ENCODE results near the gene SLC26A9.
"Not testable (repeated sequence)": the region's sequence is repeated elsewhere in the genome, so short reads cannot be mapped to it uniquely, and the experiment has no call there.

The SLC26A9 gene

DNA sequence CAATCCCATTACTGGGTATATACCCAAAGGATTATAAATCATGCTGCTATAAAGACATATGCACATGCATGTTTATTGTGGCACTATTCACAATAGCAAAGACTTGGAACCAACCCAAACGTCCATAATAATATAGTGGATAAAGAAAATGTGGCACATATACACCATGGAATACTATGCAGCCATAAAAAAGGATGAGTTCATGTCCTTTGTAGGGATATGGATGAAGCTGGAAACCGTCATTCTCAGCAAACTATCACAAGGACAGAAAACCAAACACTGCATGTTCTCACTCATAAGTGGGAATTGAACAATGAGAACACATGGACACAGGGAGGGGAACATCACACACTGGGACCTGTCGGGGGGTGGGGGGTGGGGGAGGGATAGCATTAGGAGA, 38.2 kb downstream of the SLC26A9 start:
- not testable (repeated sequence) for DNase-seq (ENCODE audit: extremely low read depth in 1 of 2, low read depth in 1 of 2)

DNA sequence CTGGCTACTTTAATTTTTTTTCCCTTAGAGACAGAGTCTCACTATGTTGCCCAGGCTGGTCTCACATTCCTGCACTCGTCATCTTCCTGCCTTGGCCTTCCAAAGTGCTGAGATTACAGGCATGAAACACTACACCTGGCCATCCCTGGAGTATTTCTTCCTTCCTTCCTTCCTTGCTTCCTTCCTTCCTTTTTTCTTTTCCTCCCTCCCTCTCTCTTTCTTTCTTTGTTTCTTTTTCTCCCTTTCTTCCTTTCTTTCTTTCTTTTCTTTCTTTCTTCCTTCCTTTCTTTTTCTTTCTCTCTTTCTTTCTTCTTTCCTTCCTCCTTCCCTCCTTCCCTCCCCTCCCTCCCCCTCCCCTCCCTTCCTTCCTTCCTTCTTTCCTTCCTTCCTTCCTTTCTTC, 46.9 kb downstream of the SLC26A9 start:
- DNase-seq (ENCODE audit: extremely low read depth in 1 of 2, low read depth in 1 of 2): no peak

- DNase-seq (ENCODE audit: extremely low read depth in 1 of 2, low read depth in 1 of 2): not testable (repeated sequence)
Observed at GRCh38 chr1:205894119-205894518, 49.1 kb downstream of the SLC26A9 start.

GRCh38 chr1:205892175-205892574, 51.1 kb downstream of the SLC26A9 start:
- not testable (repeated sequence) for DNase-seq (ENCODE audit: extremely low read depth in 1 of 2, low read depth in 1 of 2)

- DNase-seq (ENCODE audit: extremely low read depth in 1 of 2, low read depth in 1 of 2): not testable (repeated sequence)
Observed at GRCh38 chr1:205891481-205891880, 51.8 kb downstream of the SLC26A9 start.

DNA sequence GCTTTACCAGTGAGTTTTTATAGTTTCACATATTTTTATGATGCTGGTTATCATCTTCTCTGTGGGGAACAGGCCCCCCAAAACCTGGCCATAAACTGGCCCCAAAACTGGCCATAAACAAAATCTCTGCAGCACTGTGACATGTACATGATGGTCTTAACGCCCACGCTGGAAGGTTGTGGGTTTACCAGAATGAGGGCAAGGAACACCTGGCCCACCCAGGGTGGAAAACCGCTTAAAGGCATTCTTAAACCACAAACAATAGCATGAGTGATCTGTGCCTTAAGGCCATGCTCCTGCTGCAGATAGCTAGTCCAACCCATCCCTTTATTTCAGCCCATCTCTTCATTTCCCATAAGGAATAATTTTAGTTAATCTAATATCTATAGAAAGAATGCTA, 52.6 kb downstream of the SLC26A9 start:
- DNase-seq (ENCODE audit: extremely low read depth in 1 of 2, low read depth in 1 of 2): not testable (repeated sequence)

GRCh38 chr1:205889706-205890105, 53.5 kb downstream of the SLC26A9 start:
- not testable (repeated sequence) for DNase-seq (ENCODE audit: extremely low read depth in 1 of 2, low read depth in 1 of 2)

DNA sequence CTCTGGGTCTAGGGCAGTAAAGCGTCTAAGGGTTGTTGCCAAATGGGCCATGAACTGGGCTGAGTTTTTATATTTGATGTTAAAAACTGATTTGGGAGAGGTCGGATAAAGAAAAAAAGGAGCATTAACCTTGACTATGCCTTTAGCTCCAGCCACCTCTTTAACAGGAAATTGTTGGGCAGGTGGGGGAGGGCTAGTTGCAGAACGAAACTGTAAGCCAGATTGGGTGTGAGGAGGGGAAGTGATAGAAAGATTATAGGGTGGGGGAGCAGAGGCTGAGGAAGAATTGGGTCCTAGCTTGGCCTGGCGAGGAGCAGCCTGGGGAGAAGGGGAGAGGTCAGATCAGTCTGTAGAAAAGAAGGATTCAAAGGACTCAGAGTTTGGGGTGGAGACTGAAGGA, 54.2 kb downstream of the SLC26A9 start:
- not testable (repeated sequence) for DNase-seq (ENCODE audit: extremely low read depth in 1 of 2, low read depth in 1 of 2)

- DNase-seq (ENCODE audit: extremely low read depth in 1 of 2, low read depth in 1 of 2): no peak
Observed at GRCh38 chr1:205883792-205884191, 59.5 kb downstream of the SLC26A9 start.

DNA sequence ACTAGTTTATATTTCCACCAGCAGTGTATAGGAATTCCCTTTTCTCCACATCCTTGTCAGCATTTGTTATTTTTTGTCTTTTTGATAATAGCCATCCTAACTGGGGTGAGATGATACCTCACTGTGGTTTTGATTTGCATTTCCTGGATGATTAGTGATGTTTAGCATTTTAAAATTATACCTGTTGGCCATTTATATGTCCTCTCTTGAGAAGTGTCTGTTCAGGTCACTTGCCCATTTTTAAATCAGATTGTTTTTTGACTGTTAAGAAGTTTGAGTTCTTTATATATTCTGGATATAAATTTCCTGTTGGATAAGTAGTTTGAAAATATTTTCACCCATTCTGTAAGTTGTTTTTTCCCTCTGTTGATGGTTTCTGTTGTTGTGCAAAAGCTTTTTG, 62.3 kb downstream of the SLC26A9 start:
- DNase-seq (ENCODE audit: extremely low read depth in 1 of 2, low read depth in 1 of 2): no peak

DNA sequence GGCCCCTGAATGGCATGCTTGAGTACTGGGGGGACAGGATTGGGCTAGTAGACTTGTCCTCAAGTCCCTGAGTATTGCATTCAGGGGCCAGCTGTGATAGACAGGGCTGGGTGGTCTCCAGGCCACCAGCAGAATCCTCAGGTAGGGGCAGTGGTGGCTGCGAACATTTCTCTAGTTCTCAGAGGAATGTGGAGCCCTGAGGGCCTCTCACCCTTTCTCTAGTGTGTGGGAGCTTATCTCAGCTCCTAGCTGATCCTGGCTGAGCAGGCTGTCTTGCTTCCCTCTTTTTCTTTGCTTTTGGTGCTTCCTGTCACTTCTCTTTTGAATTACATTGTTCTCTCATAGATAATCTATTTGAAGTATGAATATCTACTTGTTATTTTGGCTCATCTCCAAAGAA, 63.3 kb downstream of the SLC26A9 start:
- DNase-seq (ENCODE audit: extremely low read depth in 1 of 2, low read depth in 1 of 2): no peak

DNA sequence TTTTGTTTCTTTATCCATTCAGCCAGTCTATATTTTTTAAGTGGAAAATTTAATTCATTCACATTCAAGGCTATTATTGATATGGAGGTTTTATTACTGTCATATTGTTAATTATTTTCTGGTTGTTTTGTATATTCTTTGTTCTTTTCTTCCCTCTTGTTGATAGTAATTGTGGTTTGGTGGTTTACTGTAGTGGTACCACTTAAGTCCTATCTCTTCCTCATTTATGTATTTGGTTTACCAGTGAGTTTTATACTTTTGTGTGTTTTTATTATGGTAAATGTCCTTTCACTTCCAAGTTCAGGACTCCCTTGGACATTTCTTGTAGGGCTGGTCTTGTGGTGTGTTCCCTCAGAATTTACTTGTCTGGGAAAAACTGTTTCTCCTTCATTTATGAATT, 65.2 kb downstream of the SLC26A9 start:
- DNase-seq (ENCODE audit: extremely low read depth in 1 of 2, low read depth in 1 of 2): no peak

GRCh38 chr1:205873148-205873547, 70.1 kb downstream of the SLC26A9 start:
- not testable (repeated sequence) for DNase-seq (ENCODE audit: extremely low read depth in 1 of 2, low read depth in 1 of 2)

DNA sequence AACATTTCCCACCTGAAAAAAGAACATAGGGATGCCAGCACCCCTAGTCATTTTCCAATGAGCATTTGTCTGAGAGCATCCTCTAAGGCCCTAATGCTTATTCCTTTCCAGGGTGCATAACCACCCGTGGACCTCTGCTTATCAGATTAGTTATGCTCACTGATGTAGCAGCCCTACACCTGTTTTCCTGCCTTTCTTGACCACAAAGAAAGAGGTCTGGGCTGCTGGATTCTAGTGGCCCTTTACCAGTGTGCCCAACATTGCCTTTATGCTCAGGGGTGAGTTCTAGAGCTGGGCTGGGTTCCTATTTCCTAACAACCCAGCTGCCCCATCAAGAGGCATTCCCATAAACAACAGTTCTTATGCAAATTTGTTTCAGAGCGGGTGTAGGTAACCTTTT, 73.0 kb downstream of the SLC26A9 start:
- no peak for DNase-seq (ENCODE audit: extremely low read depth in 1 of 2, low read depth in 1 of 2)
